ENCODE data around the gene KRTAP1-3. TPM values are rescaled to one million over a fixed set of nuclear protein-coding genes. Genes with fewer than 3 reads are reported as not detected.
"Not testable (repeated sequence)": the region's sequence is repeated elsewhere in the genome, so short reads cannot be mapped to it uniquely, and the experiment has no call there.

Gene KRTAP1-3
- total RNA-seq, 2 experiments from 2014 or later = not detected

DNA sequence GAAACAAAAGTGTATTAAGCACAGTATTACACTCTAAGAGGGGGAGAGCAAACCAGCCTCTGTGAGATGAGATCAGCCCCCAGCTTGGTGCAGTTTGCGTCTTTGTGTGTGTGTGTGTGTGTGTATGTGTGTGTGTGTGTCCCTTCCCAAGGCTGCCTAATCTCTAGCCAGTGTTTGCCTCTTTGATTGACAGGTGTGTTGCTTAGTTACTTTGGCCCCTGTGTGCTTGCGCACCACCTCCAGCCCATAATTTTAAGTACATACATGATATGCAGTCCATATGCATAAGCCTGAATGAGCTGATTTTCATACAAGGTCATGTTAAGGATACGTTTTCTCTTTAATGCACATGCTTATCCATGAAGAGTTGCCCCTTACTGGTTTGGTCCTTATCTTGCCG lies 32.9 kb downstream of the KRTAP1-3 start:
- no peaks in the 10 kb centered on the region for H3K79me2 ChIP-seq (ENCODE audit: insufficient read depth, low read depth, low read length)
- no peak overlapping the region for H3K4me2 ChIP-seq (ENCODE audit: low read length)
- H2AFZ ChIP-seq (ENCODE audit: low read length) = no peak overlapping the region
- CTCF ChIA-PET (ENCODE audit: unreplicated experiment) = no interaction called here
- no peaks in the 10 kb centered on the region for H3K36me3 ChIP-seq (ENCODE audit: insufficient read depth, low read length)
- H3K27ac ChIP-seq (ENCODE audit: low read depth, low read length, poor library complexity, severe bottlenecking) = no peak overlapping the region
- H3K4me1 ChIP-seq (ENCODE audit: insufficient read depth, low read length, poor library complexity, severe bottlenecking) = no peaks in the 10 kb centered on the region
- intact Hi-C loops (cut with micrococcal nuclease; ENCODE audit: unreplicated experiment) = no loop called here
- POLR2A ChIA-PET = no interaction called here
- no peak overlapping the region for H3K4me3 ChIP-seq (ENCODE audit: low read depth, low read length, poor library complexity, severe bottlenecking)
- H4K20me1 ChIP-seq (ENCODE audit: insufficient read depth, low read length) = no peaks in the 10 kb centered on the region
- DNase-seq (ENCODE audit: low spot score) = no peak
- H3K9me3 ChIP-seq (ENCODE audit: low read length) = no peaks in the 10 kb centered on the region
- BruUV-seq (replicated peaks) = no TSS peak
- no peaks in the 10 kb centered on the region for H3K9me2 ChIP-seq (ENCODE audit: insufficient read depth, low read length)
- TF ChIP-seq, protein P1, sequence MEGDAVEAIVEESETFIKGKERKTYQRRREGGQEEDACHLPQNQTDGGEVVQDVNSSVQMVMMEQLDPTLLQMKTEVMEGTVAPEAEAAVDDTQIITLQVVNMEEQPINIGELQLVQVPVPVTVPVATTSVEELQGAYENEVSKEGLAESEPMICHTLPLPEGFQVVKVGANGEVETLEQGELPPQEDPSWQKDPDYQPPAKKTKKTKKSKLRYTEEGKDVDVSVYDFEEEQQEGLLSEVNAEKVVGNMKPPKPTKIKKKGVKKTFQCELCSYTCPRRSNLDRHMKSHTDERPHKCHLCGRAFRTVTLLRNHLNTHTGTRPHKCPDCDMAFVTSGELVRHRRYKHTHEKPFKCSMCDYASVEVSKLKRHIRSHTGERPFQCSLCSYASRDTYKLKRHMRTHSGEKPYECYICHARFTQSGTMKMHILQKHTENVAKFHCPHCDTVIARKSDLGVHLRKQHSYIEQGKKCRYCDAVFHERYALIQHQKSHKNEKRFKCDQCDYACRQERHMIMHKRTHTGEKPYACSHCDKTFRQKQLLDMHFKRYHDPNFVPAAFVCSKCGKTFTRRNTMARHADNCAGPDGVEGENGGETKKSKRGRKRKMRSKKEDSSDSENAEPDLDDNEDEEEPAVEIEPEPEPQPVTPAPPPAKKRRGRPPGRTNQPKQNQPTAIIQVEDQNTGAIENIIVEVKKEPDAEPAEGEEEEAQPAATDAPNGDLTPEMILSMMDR (conservative IDR thresholded peaks at IDR 0.05; ENCODE audit: low read length) = no peak
- no peak for TF ChIP-seq EZH2phosphoT487 (IDR thresholded peaks at IDR 0.05; ENCODE audit: borderline replicate concordance, low read depth, low read length)

DNA sequence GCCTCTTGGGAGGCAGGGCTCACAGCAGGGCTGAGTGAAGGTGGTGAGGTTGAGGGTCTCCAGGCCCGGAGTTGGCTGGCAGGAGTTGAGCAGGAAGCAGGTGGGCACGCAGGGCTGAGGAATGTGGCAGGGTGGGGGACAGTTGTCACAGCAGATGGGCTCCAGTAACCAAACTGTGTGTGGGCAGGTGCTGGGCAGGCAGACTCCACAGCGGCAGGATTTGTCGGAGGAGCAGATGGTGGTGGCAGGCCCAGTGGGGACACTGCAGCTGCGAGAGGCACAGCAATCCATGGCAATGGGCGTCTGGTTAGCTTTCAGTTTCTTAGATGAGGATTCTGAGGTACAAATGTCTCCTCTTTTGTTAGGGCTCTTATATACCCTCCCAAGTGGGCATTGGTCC lies 35.1 kb downstream of the KRTAP1-3 start, which contains the start of gene KRTAP3-2:
Gene KRTAP3-2 (minus strand): TSS at position 344 of the 400 bp plus-strand sequence. CDS start 53 bp downstream, at position 291.
- H3K9me2 ChIP-seq (ENCODE audit: insufficient read depth, low read length); intact Hi-C loops (cut with micrococcal nuclease; ENCODE audit: unreplicated experiment); H3K4me1 ChIP-seq (ENCODE audit: insufficient read depth, low read length, poor library complexity, severe bottlenecking); H2AFZ ChIP-seq (ENCODE audit: low read length); H3K4me3 ChIP-seq (ENCODE audit: low read depth, low read length, poor library complexity, severe bottlenecking); BruUV-seq (replicated peaks); H3K9me3 ChIP-seq (ENCODE audit: low read length); H4K20me1 ChIP-seq (ENCODE audit: insufficient read depth, low read length); H3K4me2 ChIP-seq (ENCODE audit: low read length); POLR2A ChIA-PET; H3K27ac ChIP-seq (ENCODE audit: low read depth, low read length, poor library complexity, severe bottlenecking); H3K79me2 ChIP-seq (ENCODE audit: insufficient read depth, low read depth, low read length); CTCF ChIA-PET (ENCODE audit: unreplicated experiment); DNase-seq (ENCODE audit: low spot score); H3K36me3 ChIP-seq (ENCODE audit: insufficient read depth, low read length): not testable (repeated sequence)

DNA sequence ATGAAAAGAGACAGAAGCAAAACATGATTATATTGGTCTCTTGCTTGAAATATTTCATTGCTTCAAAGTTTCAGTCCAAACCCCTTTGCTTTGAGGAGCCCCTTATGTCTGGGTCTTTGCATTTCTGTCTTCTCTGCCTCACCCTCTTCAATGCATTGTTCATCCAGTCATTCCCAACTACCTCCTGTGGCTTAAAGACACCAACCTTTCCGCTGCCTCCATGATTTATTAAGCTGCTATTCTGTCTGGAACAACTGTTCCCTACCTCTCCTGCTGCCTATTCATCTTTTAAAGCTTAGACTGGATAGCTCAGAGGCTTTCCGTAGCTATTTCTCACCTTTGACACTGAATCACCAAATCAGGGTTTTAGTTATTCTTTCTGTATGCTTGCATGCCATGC lies 37.3 kb downstream of the KRTAP1-3 start:
- H3K79me2 ChIP-seq (ENCODE audit: insufficient read depth, low read depth, low read length) = no peaks in the 10 kb centered on the region
- DNase-seq (ENCODE audit: low spot score) = no peak
- no peaks in the 10 kb centered on the region for H3K9me2 ChIP-seq (ENCODE audit: insufficient read depth, low read length)
- H3K9me3 ChIP-seq (ENCODE audit: low read length) = no peaks in the 10 kb centered on the region
- BruUV-seq (replicated peaks) = no TSS peak
- H3K36me3 ChIP-seq (ENCODE audit: insufficient read depth, low read length) = no peaks in the 10 kb centered on the region
- H4K20me1 ChIP-seq (ENCODE audit: insufficient read depth, low read length) = no peaks in the 10 kb centered on the region
- no peak for TF ChIP-seq EZH2phosphoT487 (IDR thresholded peaks at IDR 0.05; ENCODE audit: borderline replicate concordance, low read depth, low read length)
- TF ChIP-seq, protein P1 (conservative IDR thresholded peaks at IDR 0.05; ENCODE audit: low read length) = no peak
- ChIA-PET CTCF (ENCODE audit: unreplicated experiment) (no interaction called here), POLR2A (no interaction called here)
- no peaks in the 10 kb centered on the region for H3K4me1 ChIP-seq (ENCODE audit: insufficient read depth, low read length, poor library complexity, severe bottlenecking)
- no peak overlapping the region for H3K27ac ChIP-seq (ENCODE audit: low read depth, low read length, poor library complexity, severe bottlenecking)
- intact Hi-C loops (cut with micrococcal nuclease; ENCODE audit: unreplicated experiment) = no loop called here
- H3K4me3 ChIP-seq (ENCODE audit: low read depth, low read length, poor library complexity, severe bottlenecking) = no peak overlapping the region
- H2AFZ ChIP-seq (ENCODE audit: low read length) = no peak overlapping the region
- H3K4me2 ChIP-seq (ENCODE audit: low read length) = no peak overlapping the region

Measured in OCI-LY7 (cell line).